GM19193 (cell line): Measurements from ENCODE around the gene SMOC2.

Experiments
- POLR2A ChIP-seq: IDR thresholded peaks from 4 replicates; pipeline ENCODE4 v1.6.1; 2011; ENCODE audit not compliant: insufficient read depth, insufficient read length; ENCODE audit errors: extremely low read depth

Gene SMOC2

GRCh38 chr6:168678588-168678987 lies 237.6 kb downstream of the SMOC2 start:
- TF ChIP-seq POLR2A: no peak

GRCh38 chr6:168681748-168682147 lies 240.8 kb downstream of the SMOC2 start:
- TF ChIP-seq POLR2A: no peak

- TF ChIP-seq POLR2A: no peak
These were observed 242.6 kb downstream of the SMOC2 start for GRCh38 chr6:168683621-168684020.

- no peak for TF ChIP-seq POLR2A
These were observed 243.5 kb downstream of the SMOC2 start for GRCh38 chr6:168684471-168684870.

- no peak for TF ChIP-seq POLR2A
These were observed 243.9 kb downstream of the SMOC2 start for GRCh38 chr6:168684906-168685305.

GRCh38 chr6:168686029-168686738 lies 245.2 kb downstream of the SMOC2 start:
- no peak for TF ChIP-seq POLR2A

GRCh38 chr6:168686831-168687730 lies 246.1 kb downstream of the SMOC2 start:
- TF ChIP-seq POLR2A: no peak

GRCh38 chr6:168690271-168690670 lies 249.3 kb downstream of the SMOC2 start:
- no peak for TF ChIP-seq POLR2A

GRCh38 chr6:168691774-168692173 lies 250.8 kb downstream of the SMOC2 start:
- no peak for TF ChIP-seq POLR2A

- no peak for TF ChIP-seq POLR2A
These were observed 251.4 kb downstream of the SMOC2 start for GRCh38 chr6:168692193-168692914.

- no peak for TF ChIP-seq POLR2A
These were observed 254.7 kb downstream of the SMOC2 start for GRCh38 chr6:168695701-168696100.

GRCh38 chr6:168698923-168699322 lies 257.9 kb downstream of the SMOC2 start:
- no peak for TF ChIP-seq POLR2A

GRCh38 chr6:168699631-168700295 lies 258.8 kb downstream of the SMOC2 start:
- no peak for TF ChIP-seq POLR2A

GRCh38 chr6:168700880-168701279 lies 259.9 kb downstream of the SMOC2 start:
- no peak for TF ChIP-seq POLR2A

- no peak for TF ChIP-seq POLR2A
These were observed 263.0 kb downstream of the SMOC2 start for GRCh38 chr6:168703990-168704389.
